Lower lobe of right lung (tissue), 2 donors: ENCODE results near the gene SALL1. TPM values are rescaled to one million over a fixed set of nuclear protein-coding genes. Genes with fewer than 3 reads are reported as not detected.

Experiments used
- ATAC-seq, 2 donors: fragments of 200-7000 bp; cut with Tn5 transposase; one replicate each; pipeline ENCODE4 v1.9.1; 2020 to 2022; ENCODE audit warnings: mild to moderate bottlenecking in 2 of 2, moderate library complexity in 2 of 2
- DNase-seq: peaks from one replicate; pipeline ENCODE4 v3.0.0-alpha.2; 2020
- H3K27ac ChIP-seq: fragments of 200-600 bp; one replicate; pipeline ENCODE4 v1.8.0; 2022
- H3K27me3 ChIP-seq: fragments of 200-600 bp; one replicate; pipeline ENCODE4 v1.8.0; 2022; ENCODE audit warnings: low read depth
- H3K36me3 ChIP-seq: fragments of 200-600 bp; one replicate; pipeline ENCODE4 v1.8.0; 2022; ENCODE audit warnings: mild to moderate bottlenecking
- H3K4me1 ChIP-seq: fragments of 200-600 bp; one replicate; pipeline ENCODE4 v1.8.0; 2022
- H3K4me3 ChIP-seq: fragments of 200-600 bp; one replicate; pipeline ENCODE4 v1.8.0; 2022; ENCODE audit warnings: mild to moderate bottlenecking
- H3K9me3 ChIP-seq: fragments of 200-600 bp; one replicate; pipeline ENCODE4 v1.8.0; 2022
- CTCF ChIP-seq: fragments of 200-600 bp; IDR thresholded peaks from one replicate; pipeline ENCODE4 v1.8.0; 2022; ENCODE audit warnings: antibody characterized with exemption, mild to moderate bottlenecking
- intact Hi-C: fragments of 100-400 bp; cut with DNase I; formaldehyde crosslinking; loops from one replicate; pipeline ENCODE4 v1.11.0; 2022
- long read RNA-seq: library from polyadenylated mRNA; unstranded; transcript quantifications from one replicate; pipeline ENCODE4 v2.0.0, GENCODE V29; 2021
- total RNA-seq: library from RNA; stranded (reverse); fragmentation: NEBNext Ultra II Directional; extraction: Animal tissue kit (Norgen Biotek cat#: 25700); gene quantifications from one replicate; pipeline ENCODE4 v1.2.1, GENCODE V29; 2021
- donor health status: DM: no; HTN: yes; CAD: no; lungs with severe emphysema.

The SALL1 gene
- total RNA-seq = not detected
- long read RNA-seq = 0 reads

- TF ChIP-seq CTCF = no peak
- Histone ChIP-seq H3K36me3 (no peaks in the 10 kb centered on the region), H3K27ac (no peak within 1 kb of the TSS), H3K4me3 (peak within 1 kb of the TSS; percentile 27), H3K4me1 (peaks cover 18% of the 10 kb centered on the region), H3K27me3 (peaks cover 89% of the 10 kb centered on the region), H3K9me3 (no peaks in the 10 kb centered on the region)
- intact Hi-C loops = no loop called here
- DNase-seq (no peak), ATAC-seq (no peak)
Observed at GRCh38 chr16:51150888-51151320, at the start of gene SALL1. TSS of gene SALL1 (minus strand) at chr16:51151270. CDS start at chr16:51151241, 29 bp downstream.

GRCh38 chr16:51200793-51201192 lies 49.7 kb upstream of the SALL1 start:
- Histone ChIP-seq H3K4me3 (no peak overlapping the region), H3K27ac (no peak overlapping the region), H3K9me3 (peaks cover 6% of the 10 kb centered on the region), H3K27me3 (no peaks in the 10 kb centered on the region), H3K4me1 (no peaks in the 10 kb centered on the region), H3K36me3 (no peaks in the 10 kb centered on the region)
- ATAC-seq (no peak), DNase-seq (no peak)
- intact Hi-C loops = no loop called here
- no peak for TF ChIP-seq CTCF

- Histone ChIP-seq H3K27ac (no peak overlapping the region), H3K36me3 (no peaks in the 10 kb centered on the region), H3K27me3 (no peaks in the 10 kb centered on the region), H3K4me1 (no peaks in the 10 kb centered on the region), H3K9me3 (peaks cover 6% of the 10 kb centered on the region), H3K4me3 (no peak overlapping the region)
- DNase-seq (no peak), ATAC-seq (no peak)
- intact Hi-C loops = no loop called here
- no peak for TF ChIP-seq CTCF
Observed at GRCh38 chr16:51197953-51198748, 47.1 kb upstream of the SALL1 start.

- H3K4me1 ChIP-seq = no peaks in the 10 kb centered on the region
- no peak for DNase-seq
- no peak overlapping the region for H3K4me3 ChIP-seq
- TF ChIP-seq CTCF = no peak
- H3K9me3 ChIP-seq = no peaks in the 10 kb centered on the region
- H3K36me3 ChIP-seq = no peaks in the 10 kb centered on the region
- H3K27me3 ChIP-seq = no peaks in the 10 kb centered on the region
- intact Hi-C loops = no loop called here
- H3K27ac ChIP-seq = no peak overlapping the region
- no peak for ATAC-seq
Observed at GRCh38 chr16:51193879-51194278, 42.8 kb upstream of the SALL1 start.

GRCh38 chr16:51184702-51185433 lies 33.8 kb upstream of the SALL1 start:
- ATAC-seq (no peak), DNase-seq (no peak)
- no peak for TF ChIP-seq CTCF
- Histone ChIP-seq H3K27me3 (no peaks in the 10 kb centered on the region), H3K27ac (no peak overlapping the region), H3K4me1 (no peaks in the 10 kb centered on the region), H3K9me3 (no peaks in the 10 kb centered on the region), H3K4me3 (no peak overlapping the region), H3K36me3 (no peaks in the 10 kb centered on the region)
- intact Hi-C loops = no loop called here
